Psoas muscle (tissue), 8 donors: ENCODE measurements around the gene CLPTM1L. TPM values are rescaled to one million over a fixed set of nuclear protein-coding genes. Genes with fewer than 3 reads are reported as not detected.

Experiments used
- ATAC-seq, 4 donors: fragments of 200-7000 bp; cut with Tn5 transposase; one replicate each; pipeline ENCODE4 v1.9.1; 2020; ENCODE audit warnings: moderate library complexity in 3 of 4, mild to moderate bottlenecking in 2 of 4
- DNase-seq, 2 donors: peaks; one replicate each; pipeline ENCODE4 v3.0.0-alpha.2; 2020
- H3K27ac ChIP-seq: fragments of 200-600 bp; one replicate; pipeline ENCODE4 v1.8.0; 2022
- H3K27me3 ChIP-seq, 3 donors: fragments of 200-600 bp in 1 of 3; one replicate each; pipeline versions ENCODE4 v1.6.1 to v1.8.0; 2013 to 2022; ENCODE audit warnings: low read length in 2 of 3, mild to moderate bottlenecking in 2 of 3, moderate library complexity in 1 of 3; ENCODE audit not compliant: insufficient read depth in 3 of 3
- H3K36me3 ChIP-seq, 2 donors: fragments of 200-600 bp in 1 of 2; one replicate each; pipeline versions ENCODE4 v1.6.1 to v1.8.0; 2013 to 2022; ENCODE audit warnings: low read depth in 1 of 2, mild to moderate bottlenecking in 1 of 2, moderate library complexity in 1 of 2; ENCODE audit not compliant: insufficient read depth in 1 of 2
- H3K4me1 ChIP-seq: fragments of 200-600 bp; one replicate; pipeline ENCODE4 v1.8.0; 2022
- H3K4me3 ChIP-seq: fragments of 200-600 bp; one replicate; pipeline ENCODE4 v1.8.0; 2022; ENCODE audit warnings: mild to moderate bottlenecking
- H3K9me3 ChIP-seq: fragments of 200-600 bp; one replicate; pipeline ENCODE4 v1.8.0; 2022
- WGBS, 3 donors: extraction: QIAGEN DNeasy Blood & Tissue Kit; methylation state at CpG; one replicate each; pipeline versions ENCODE4 v1.1.6 to v1.1.7; 2013; 5-methylcytosine and 5-hydroxymethylcytosine counted together
- intact Hi-C, 2 donors: fragments of 100-400 bp; cut with DNase I; formaldehyde crosslinking; loops; one replicate each; pipeline versions ENCODE4 v1.11.0 to v1.14.2; 2022
- polyA plus RNA-seq, 3 donors: library from polyadenylated mRNA; stranded (reverse); fragments of 200-250 nt; gene quantifications; one replicate each; pipeline ENCODE4 v1.2.3, GENCODE V29; 2013
- total RNA-seq, 4 donors: library from RNA; stranded (reverse); fragmentation: NEBNext Ultra II Directional in 2 of 4; extraction: Animal tissue kit (Norgen Biotek cat#: 25700) in 2 of 4; gene quantifications; one replicate each; pipeline versions ENCODE4 v1.2.1 to v1.2.4, GENCODE V29; 2021 to 2023
- TF ChIP-seq, protein P1 (sequence below): fragments of 200-600 bp; IDR thresholded peaks from one replicate; pipeline ENCODE4 v1.8.0; 2022; ENCODE audit warnings: antibody characterized with exemption
- donor health status: healthy with polysubstance abuse.
- donor health status: DM: no; HTN: no; CAD: no; lungs with moderate emphysema.
- donor health status: Bipolar disorder and iron deficiency.
- donor health status: healthy.
- donor health status: DM: yes; HTN: yes; CAD: no.
- donor health status: DM: no; HTN: no; CAD: no.
- donor health status: DM: no; HTN: no; CAD: no.
- donor health status: DM: yes; HTN: yes; CAD: no.

Gene CLPTM1L
- total and polyA plus RNA-seq, 7 donors, result 24.2 to 92.4 (median 34.8) TPM

DNA sequence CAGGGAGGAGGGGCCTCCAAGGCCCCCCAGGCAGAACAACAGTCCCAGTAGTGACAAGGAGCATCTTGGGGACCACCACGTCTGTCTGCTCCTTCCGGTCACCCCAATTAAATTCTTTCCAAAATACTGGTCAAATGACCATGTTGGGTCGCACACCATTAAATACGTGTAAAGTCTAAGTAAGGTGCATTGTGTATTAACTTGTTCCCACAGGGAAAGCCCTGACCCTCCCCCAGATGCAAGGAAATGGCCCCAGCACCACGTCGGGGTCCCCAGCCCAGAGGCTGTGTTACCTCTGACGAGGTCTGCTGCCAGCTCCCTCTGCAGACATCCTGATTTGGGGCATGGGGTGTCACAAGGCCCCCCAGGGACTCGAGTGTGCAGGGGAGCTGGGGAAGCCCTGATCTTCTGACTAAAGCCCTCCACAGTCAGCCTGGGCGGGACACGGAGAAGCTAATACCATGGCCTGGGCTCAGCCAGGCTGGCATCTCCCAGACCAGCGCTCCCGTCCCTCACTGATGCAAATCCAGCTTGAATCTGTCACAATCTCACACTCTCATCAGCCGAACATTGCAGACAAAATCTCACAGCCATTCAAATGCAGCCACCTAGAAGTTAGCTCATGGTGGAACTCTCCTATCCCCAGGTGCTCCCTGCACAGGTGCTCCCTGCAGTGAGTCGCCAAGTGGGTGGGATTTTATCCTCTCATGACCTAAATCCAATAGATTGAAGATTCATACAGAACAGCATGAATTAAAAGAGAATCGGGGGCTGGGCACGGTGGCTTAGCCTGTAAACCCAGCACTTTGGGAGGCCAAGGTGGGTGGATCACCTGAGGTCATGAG lies 63.6 kb downstream of the CLPTM1L start:
- intact Hi-C loops, result no loop called here
- Histone ChIP-seq H3K36me3 (no peaks in the 10 kb centered on the region), H3K4me1 (no peaks in the 10 kb centered on the region), H3K9me3 (no peaks in the 10 kb centered on the region), H3K27me3 (no peaks in the 10 kb centered on the region), H3K27ac (no peak overlapping the region), H3K4me3 (no peak overlapping the region)
- DNase-seq (no peak), ATAC-seq (no peak)
- 77 to 82% (median 80%) methylated on average over 16 of the region's 16 CpGs for WGBS, 3 donors
- TF ChIP-seq, protein P1, sequence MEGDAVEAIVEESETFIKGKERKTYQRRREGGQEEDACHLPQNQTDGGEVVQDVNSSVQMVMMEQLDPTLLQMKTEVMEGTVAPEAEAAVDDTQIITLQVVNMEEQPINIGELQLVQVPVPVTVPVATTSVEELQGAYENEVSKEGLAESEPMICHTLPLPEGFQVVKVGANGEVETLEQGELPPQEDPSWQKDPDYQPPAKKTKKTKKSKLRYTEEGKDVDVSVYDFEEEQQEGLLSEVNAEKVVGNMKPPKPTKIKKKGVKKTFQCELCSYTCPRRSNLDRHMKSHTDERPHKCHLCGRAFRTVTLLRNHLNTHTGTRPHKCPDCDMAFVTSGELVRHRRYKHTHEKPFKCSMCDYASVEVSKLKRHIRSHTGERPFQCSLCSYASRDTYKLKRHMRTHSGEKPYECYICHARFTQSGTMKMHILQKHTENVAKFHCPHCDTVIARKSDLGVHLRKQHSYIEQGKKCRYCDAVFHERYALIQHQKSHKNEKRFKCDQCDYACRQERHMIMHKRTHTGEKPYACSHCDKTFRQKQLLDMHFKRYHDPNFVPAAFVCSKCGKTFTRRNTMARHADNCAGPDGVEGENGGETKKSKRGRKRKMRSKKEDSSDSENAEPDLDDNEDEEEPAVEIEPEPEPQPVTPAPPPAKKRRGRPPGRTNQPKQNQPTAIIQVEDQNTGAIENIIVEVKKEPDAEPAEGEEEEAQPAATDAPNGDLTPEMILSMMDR, result no peak

DNA sequence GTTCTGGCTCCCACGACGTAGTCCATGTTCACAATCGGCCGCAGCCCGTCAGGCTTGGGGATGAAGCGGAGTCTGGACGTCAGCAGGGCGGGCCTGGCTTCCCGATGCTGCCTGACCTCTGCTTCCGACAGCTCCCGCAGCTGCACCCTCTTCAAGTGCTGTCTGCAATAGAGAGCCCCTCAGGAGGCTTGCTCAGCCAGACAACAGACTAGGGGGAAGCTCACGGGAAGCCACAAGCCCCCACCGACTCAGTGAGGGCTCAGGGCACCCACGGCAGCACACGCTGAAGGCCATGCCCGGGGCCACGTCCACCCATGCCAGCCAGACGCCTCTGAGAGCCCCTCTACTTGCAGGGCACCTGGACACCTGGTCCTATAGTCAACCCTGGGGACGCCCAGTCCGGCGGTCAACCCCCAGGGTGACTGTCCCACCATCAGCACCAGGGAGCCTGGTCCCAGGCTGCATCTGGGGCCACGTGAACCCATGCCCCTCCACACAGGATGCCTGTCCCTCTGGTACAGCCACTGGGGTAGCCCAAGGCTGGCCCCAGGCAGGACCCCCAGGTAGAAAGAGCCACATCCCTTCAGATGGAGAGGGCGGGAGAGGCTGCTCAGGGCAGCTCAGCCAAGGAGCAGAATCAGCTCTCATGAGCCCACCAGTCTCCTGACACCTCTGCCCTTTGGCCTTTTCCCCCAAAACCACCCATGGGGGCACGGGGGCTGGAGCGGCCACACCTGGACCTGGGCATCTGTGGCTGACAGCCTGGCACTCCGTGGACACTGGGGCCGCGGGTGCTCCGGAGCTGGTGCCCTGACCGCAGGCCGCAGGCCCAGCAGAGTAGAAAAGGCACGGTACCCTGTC lies 64.5 kb downstream of the CLPTM1L start:
- TF ChIP-seq, protein P1, result no peak
- Histone ChIP-seq H3K36me3 (no peaks in the 10 kb centered on the region), H3K4me1 (no peaks in the 10 kb centered on the region), H3K4me3 (no peak overlapping the region), H3K9me3 (no peaks in the 10 kb centered on the region), H3K27me3 (no peaks in the 10 kb centered on the region), H3K27ac (no peak overlapping the region)
- DNase-seq (no peak), ATAC-seq (no peak)
- intact Hi-C loops, result no loop called here
- WGBS, 3 donors, result 87 to 92% (median 89%) methylated on average over 26 to 32 of the region's 32 CpGs

DNA sequence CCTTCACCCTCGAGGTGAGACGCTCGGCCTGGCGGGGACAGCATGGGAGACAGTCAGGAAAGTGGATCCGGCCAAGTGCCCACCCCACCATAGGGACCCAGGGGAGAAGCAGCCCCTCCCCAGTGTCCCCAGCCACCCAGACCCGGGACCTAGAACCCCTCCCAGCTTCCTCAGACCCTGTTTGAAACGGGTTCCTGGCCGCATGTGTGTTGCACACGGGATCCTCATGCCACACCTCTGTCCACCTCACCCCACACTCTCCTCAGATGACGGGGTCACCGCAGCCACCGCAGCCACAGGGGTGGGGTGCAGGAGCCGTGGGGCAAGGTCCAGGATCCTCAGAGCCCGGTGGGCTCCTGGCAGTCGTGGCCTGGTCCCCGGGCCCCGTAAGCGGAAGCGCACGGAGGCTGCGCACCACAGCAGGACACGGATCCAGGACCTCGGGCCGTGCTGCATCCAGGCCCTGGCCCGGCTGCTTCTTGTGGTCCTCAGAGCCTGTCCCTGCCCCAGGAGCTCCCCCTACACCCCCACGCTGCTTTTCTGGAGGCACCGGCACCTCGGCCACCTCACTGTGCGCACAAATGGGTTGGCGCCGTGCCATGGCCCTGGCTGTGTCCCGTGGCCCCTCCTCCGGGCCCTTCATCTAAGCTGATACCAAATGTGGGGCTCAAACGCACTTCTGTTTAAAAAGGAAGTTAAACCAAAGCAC lies 65.3 kb downstream of the CLPTM1L start:
- H3K36me3 ChIP-seq, result no peaks in the 10 kb centered on the region
- TF ChIP-seq, protein P1, result no peak
- H3K4me3 ChIP-seq, result no peak overlapping the region
- intact Hi-C loops, result no loop called here
- ATAC-seq (no peak), DNase-seq (no peak)
- no peak overlapping the region for H3K27ac ChIP-seq
- H3K27me3 ChIP-seq, result no peaks in the 10 kb centered on the region
- 88 to 92% (median 90%) methylated on average over 34 of the region's 34 CpGs for WGBS, 3 donors
- no peaks in the 10 kb centered on the region for H3K4me1 ChIP-seq
- H3K9me3 ChIP-seq, result no peaks in the 10 kb centered on the region

DNA sequence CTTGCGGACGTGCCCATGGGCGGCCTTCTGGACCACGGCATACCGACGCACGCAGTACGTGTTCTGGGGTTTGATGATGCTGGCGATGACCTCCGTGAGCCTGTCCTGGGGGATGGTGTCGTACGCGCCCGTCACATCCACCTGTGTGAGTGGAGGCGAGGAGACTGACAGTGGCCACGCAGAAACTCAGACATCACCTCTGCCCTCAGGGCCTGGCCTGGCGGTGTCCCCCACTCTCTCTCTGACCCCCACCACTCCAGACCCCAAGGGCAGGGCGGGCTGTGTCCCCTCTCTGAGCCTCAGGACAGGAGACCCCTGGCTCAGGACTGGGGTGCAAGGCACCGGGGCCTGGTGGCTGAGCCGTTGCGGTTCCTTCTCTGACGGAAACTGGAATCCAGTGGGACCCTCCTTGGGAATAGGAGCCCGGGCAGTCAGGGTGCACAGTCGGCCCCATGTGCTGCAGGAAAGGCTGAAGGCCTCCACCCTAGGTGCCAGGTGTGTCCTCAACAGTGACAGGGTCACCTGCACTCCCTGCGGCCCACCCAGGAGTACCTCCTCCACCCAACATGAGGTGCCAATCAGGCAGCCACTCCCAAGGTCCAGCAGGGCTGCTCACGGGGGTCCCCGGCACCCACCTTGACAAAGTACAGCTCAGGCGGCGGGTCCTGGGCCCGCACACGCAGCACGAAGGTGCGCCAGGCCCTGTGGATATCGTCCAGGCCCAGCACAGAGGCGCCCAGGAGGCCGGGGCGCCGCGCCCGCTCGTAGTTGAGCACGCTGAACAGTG lies 66.0 kb downstream of the CLPTM1L start:
- Histone ChIP-seq H3K27ac (no peak overlapping the region), H3K36me3 (no peaks in the 10 kb centered on the region), H3K4me3 (no peak overlapping the region), H3K9me3 (no peaks in the 10 kb centered on the region), H3K4me1 (no peaks in the 10 kb centered on the region), H3K27me3 (no peaks in the 10 kb centered on the region)
- no peak for DNase-seq
- intact Hi-C loops, result no loop called here
- TF ChIP-seq, protein P1, result no peak
- WGBS, 3 donors, result 92 to 94% (median 92%) methylated on average over 42 of the region's 42 CpGs
- ATAC-seq, result no peak
